CD4-positive, alpha-beta T cell treated with Interleukin-6 at 100 ng/mL for 8 hours (primary cell): Measurements from ENCODE around the gene SKIL.
"Not testable (repeated sequence)": the region's sequence is repeated elsewhere in the genome, so short reads cannot be mapped to it uniquely, and the experiment has no call there.

ENCODE experiments used
- DNase-seq: peaks from one replicate; pipeline ENCODE4 v3.0.0-alpha.2; 2020; ENCODE audit warnings: mixed read lengths, low spot score

The SKIL gene, protein sequence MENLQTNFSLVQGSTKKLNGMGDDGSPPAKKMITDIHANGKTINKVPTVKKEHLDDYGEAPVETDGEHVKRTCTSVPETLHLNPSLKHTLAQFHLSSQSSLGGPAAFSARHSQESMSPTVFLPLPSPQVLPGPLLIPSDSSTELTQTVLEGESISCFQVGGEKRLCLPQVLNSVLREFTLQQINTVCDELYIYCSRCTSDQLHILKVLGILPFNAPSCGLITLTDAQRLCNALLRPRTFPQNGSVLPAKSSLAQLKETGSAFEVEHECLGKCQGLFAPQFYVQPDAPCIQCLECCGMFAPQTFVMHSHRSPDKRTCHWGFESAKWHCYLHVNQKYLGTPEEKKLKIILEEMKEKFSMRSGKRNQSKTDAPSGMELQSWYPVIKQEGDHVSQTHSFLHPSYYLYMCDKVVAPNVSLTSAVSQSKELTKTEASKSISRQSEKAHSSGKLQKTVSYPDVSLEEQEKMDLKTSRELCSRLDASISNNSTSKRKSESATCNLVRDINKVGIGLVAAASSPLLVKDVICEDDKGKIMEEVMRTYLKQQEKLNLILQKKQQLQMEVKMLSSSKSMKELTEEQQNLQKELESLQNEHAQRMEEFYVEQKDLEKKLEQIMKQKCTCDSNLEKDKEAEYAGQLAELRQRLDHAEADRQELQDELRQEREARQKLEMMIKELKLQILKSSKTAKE

DNA sequence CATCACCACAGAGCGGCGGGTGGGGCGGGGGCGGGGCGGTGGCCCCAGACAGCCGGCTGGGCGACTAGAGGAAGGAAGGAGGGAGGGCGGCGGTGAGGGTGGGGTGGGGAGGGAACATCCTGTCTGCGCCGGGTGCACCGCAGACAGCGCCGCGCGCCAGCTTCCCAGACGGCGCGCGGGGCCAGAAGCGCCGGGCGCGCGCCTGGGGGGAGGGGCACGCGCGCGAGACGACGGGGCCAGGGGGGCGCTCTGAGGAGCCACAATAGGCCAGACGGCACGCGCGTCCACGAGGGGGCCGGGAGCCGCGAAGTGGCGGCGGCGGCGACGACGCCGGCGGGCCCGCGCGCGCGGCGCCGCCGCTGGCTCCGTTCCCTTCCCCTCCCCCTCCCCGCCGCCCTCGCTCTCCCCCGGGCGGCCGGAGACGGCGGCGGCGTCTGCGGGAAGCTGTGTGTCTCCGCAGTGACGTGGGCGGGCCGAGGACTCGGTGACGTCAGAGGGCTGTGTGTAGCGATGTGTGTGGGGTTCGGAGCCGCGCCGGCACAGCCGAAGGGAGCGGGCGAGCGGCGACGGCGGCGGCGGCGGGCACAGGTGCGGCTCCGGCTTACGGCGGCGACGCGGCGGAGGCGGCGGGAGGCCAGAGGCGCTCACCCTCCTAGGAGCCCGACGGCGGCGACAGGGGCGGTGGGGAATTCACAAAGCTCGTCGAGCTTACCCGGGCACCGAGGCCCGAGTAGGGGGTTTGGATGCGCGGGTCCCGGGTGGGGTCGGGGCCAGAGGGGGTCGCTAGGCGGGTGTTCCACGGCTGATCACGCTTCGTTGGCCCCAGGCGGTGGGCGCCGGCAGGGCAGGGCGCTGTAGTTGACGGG, at the start of gene SKIL:
TSS of gene SKIL (plus strand) at position 540 of the 866 bp plus-strand sequence. CDS start 2,617 bp downstream, outside the sequence.
- DNase-seq: peak; percentile 96

- no peak for DNase-seq
Observed at GRCh38 chr3:170309046-170309445, 48.5 kb upstream of the SKIL start.

- DNase-seq: no peak
Observed at GRCh38 chr3:170317954-170318353, 39.6 kb upstream of the SKIL start.

GRCh38 chr3:170320461-170321121, 36.9 kb upstream of the SKIL start:
- DNase-seq: no peak

GRCh38 chr3:170321321-170322034, 36.0 kb upstream of the SKIL start:
- DNase-seq: no peak

- no peak for DNase-seq
Observed at GRCh38 chr3:170322566-170323269, 34.8 kb upstream of the SKIL start.

DNA sequence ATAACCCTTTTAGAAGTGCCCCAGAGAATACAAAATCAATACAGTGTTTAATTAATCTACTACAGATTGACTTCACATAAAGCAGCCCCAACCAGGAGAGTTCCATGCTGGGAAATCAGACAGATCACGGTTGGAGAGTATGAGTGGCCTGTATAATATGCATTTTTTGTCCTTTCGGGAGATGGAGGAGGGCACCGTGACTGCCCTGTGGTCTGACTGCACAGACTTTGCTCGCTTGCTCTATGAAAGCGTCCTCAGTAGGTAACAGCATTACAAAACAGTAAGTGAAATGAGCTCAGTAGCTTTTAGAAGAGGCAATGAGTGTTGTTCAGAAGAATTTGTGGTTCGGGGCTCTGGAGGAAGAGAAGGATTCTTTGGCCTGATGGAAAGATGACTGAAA, 34.2 kb upstream of the SKIL start:
- no peak for DNase-seq

DNA sequence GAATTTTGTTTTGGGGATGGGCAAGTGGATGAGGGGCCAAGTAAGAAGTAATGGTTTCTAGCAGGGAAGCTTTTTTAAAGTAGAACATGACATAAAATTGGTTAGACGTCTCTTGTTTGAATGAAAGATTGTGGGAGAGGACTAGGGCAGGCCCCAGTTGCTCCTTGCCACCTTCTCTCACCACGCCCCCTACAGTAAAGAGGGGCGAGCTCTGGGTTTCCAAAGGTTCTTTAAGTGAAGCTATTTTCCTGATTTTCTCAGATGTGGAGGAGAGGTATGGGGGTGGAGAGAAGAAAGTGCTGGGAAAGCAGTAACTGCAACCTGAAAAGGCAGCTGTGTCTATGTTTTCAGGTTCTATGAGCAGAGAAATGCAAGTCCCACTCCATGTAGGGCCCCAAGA, 32.6 kb upstream of the SKIL start:
- no peak for DNase-seq

- DNase-seq: no peak
Observed at GRCh38 chr3:170327040-170327808, 30.3 kb upstream of the SKIL start.

DNA sequence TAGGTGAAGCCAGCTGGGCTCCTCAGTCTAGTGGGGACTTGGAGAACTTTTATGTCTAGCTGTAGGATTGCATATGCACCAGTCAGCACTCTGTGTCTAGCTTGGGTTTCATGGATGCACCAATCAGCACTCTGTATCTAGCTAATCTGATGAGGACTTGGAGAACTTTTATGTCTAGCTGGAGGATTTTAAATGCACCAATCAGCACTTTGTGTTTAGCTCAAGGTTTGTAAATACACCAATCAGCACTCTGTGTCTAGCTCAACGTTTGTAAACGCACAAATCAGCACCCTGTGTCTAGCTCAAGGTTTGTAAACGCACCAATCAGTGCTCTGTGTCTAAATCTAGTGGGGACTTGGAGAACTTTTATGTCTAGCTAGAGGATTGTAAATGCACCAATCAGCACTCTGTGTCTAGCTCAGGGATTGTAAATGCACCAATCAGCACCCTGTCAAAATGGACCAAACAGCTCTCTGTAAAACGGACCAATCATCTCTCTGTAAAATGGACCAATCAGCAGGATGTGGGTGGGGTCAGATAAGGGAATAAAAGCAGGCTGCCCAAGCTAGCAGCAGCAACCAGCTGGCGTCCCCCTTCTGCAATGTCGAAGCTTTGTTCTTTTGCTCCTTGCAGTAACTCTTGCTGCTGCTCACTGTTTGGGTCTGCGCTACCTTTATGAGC, 29.5 kb upstream of the SKIL start:
- not testable (repeated sequence) for DNase-seq

DNA sequence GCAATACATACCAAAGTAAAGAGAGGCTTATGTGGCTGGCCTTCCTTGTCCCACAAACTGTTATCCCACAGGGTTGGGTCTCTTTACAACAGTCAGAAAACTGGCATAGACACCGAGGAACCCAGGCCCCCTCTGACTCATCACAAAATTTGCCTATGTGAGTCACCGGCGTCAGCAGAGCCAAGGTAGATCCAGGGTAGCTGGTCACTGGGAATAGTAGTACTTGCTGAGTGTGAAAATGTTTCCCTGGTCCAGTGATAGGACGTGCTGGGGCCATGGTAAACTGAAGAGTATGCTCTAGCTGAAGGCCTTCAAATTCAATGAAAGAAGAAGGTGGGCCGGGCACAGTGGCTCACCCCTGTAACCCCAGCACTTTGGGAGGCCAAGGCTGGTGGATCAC, 27.1 kb upstream of the SKIL start:
- no peak for DNase-seq

GRCh38 chr3:170331143-170331542, 26.4 kb upstream of the SKIL start:
- no peak for DNase-seq

- DNase-seq: no peak
Observed at GRCh38 chr3:170337420-170337819, 20.1 kb upstream of the SKIL start.

GRCh38 chr3:170338690-170339340, 18.7 kb upstream of the SKIL start:
- no peak for DNase-seq

DNA sequence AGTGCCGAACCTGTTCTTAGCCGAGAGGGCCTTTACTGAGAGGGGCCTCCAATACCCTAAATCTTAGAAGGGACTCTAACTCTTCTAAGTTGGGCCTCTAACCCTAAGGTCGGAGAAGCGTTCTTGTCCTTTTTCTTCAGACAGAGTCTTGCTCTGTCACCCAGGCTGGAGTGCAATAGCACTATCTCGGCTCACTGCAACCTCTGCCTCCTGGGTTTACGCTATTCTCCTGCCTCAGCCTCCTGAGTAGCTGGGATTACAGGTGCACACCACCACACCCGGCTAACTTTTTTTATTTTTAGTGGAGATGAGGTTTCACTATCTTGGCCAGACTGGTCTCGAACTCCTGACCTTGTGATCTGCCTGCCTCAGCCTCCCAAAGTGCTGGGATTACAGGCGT, 15.2 kb upstream of the SKIL start:
- not testable (repeated sequence) for DNase-seq

GRCh38 chr3:170343859-170344258, 13.7 kb upstream of the SKIL start:
- DNase-seq: not testable (repeated sequence)

GRCh38 chr3:170344971-170345370, 12.5 kb upstream of the SKIL start:
- no peak for DNase-seq

DNA sequence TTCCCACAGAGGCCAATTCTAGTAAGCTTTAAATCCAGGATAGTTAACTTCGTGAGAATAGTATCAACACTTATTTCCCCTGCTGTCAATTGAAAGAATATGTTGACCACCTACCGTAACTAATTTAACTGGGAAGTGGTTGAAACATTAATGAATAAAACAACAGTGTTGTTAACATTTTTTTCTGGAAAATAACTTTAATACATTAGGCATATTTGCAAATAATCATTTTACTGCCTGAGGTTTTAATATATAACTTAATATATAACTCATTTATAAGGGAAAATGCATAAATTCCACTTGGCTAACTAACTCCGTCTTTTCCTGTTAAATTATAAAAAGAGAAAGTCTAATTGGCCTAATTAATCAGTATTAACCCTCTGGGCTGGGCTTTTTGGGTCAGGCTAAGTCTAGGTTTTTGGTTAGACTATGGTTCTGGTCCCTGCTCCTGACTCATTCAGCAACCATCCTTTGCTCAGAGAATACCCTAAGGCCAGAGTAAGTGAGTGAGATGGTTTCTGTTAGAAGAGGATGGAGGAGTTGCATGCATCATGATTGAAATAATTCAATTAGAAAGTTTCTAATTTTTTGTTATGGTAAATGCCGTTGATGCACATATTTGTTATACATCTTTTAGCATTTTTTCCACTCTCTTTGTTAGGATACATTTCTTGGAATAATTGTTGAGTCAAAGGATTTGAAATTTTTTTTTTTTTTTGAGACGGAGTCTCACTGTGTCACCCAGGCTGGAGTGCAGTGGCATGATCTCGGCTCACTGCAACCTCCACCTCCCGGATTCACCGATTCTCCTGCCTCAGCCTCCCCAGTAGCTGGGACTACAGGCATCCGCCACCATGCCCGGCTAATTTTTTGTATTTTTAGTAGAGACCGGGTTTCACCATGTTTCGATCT, 10.8 kb upstream of the SKIL start:
- no peak for DNase-seq
